ENCODE measurements around the gene TNFRSF14. TPM values are rescaled to one million over a fixed set of nuclear protein-coding genes. Genes with fewer than 3 reads are reported as not detected.
A peak's percentile ranks its signal among the peaks of the same experiment; 100 is the strongest.

TNFRSF14 gene
- polyA plus RNA-seq, 4 donors: 18.8 to 24.3 (median 21.3) TPM

DNA sequence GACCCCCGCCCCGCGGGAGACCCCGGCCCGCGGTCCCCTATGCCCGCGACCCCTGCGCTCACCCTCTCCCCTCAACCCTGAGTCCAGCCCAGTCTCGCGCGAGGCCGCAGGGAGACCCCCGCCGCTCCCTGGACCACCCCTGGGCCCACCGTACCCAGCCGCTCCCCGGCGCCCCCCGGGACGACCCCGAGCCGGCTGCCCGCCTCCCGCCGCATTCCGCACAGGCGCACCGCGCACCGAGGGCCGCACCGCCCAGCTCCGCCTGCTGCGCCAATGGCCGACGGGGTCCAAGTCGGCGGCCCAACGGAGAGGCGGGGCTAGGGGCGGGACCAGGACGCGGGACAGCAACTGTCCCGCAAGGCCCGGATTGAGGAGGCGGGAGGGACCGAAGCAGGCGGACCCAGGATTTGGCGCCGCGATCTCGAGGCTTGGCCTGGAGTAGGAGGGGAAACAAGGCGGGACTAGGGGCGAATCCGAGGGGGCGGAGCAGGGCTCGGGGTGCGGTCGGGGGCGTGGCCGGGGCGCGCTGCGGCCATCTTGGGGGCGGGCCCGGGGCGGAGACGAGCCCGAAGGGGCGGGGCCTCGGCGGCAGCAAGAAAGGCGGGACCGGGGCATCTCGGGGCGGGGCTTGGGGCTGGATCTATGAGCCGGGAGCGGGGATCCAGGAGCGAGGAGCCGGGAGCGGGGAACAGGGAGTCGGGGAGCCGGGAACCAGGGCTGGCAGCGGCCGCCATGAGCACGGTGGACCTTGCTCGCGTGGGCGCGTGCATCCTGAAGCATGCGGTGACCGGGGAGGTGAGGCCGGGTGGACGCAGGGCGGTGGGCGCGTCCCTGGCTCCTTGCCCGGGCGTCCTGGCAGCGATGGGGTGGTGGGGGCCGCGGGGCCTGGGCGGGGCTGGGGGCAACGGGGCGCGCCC, 30.2 kb downstream of the TNFRSF14 start, which contains the start of gene PRXL2B:
Gene PRXL2B, plus strand, starts transcription at position 624 of the 917 bp plus-strand sequence. Its CDS starts 109 bp downstream, at position 733.
- DNase-seq (ENCODE audit: low read depth in 4 of 4, low spot score in 3 of 4): peak; percentile 93 to 97 (median 96)

DNA sequence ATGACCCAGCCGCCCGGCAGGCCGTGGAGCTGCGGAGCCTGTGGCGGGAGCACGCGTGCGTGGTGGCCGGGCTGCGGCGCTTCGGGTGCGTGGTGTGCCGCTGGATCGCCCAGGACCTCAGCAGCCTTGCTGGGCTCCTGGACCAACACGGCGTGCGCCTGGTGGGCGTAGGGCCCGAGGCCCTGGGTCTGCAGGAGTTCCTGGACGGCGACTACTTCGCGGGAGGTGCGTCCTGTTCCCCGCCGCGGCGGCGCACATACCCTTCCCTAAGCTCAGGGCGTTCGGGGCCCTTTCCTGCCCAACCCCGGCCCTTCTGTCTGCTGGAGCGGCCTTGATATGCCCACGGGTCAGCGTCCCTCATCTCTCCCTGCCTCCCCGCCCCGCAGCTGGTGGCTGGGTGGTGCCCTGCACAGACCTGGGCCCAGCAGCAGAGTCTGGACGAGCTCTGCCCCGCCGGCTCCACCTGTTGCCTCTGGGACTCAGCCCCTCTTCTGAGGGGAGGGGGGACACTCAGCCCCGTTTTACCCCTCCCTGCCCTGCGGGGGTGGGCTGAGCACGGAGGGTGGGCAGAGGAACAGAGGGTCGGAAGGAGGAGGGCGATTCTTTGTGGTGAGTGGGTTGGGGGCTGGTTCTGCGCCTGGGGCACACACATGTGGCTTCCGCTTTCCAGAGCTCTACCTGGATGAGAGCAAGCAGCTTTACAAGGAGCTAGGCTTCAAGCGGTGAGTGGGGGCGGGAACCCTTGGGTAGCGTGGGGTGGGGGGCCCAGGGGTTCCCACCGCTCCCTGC, 31.1 kb downstream of the TNFRSF14 start:
- DNase-seq (ENCODE audit: low read depth in 4 of 4, low spot score in 3 of 4): no peak

DNA sequence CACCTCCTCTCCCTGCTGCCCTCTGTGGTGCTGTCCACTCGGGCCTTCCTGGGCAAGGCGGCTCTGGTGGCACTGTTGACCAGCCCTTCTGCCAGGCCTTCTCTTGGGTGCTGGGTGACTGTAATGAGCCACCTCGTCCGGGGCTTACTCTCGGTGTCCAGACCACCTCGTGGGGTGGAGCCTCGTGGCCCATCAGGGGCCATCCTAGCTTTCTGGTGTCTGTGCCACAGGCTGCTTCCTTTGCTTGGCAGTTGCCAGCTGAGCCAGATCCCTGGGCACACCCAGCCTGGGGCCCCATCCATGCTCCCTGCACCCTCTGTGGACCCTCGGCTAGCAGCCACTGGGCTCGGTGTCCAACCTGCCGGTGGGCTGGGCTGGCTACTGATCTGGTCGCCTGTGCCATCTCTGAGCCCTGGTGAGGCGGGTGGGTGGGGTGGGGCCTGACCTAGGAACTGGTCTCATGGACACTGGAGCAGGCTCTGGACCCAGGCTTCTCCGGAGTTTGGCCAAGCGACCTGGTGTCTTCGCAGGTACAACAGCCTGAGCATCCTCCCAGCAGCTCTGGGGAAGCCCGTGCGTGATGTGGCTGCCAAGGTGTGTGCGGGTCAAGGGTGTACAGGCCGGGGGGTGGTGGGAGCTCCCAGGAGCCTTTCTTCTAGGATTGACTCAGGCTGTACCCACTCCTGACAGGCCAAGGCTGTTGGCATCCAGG, 31.8 kb downstream of the TNFRSF14 start:
- no peak for DNase-seq (ENCODE audit: low read depth in 4 of 4, low spot score in 3 of 4)

DNA sequence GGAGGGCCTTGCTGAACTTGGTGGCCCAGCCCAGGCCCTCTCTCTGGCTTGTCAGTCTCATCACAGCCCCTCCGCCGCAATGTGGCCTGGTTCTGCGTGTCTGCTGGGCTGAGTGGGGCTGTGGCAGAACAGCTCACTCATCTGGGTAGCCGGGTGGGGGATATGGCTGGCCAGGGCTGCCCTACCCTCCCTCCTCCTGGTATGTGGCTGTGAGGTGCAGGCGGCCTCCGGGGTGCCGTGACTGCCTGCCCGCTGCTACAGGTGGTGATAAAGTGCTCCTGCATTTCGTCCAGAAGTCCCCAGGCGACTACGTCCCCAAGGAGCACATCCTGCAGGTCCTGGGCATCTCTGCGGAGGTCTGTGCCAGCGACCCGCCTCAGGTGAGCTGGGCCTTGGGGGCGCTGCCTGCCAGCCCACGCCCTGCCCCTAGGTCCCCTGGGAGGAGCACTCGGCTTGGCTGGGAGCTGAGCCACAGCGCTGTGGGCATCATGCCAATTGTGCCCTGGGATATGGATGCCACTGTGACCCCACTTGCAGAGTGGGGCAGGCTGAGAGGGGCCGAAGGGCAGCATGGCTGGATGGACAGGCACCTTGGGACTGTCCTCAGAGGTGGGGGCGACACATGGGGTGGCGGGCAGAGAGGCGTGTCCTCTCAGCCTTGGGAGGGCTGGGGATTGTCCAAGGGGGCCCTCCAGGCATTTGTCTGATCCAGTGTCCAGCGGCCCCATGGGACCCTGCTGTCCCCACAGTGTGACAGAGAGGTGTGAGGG, 32.7 kb downstream of the TNFRSF14 start:
- DNase-seq (ENCODE audit: low read depth in 4 of 4, low spot score in 3 of 4): no peak

DNA sequence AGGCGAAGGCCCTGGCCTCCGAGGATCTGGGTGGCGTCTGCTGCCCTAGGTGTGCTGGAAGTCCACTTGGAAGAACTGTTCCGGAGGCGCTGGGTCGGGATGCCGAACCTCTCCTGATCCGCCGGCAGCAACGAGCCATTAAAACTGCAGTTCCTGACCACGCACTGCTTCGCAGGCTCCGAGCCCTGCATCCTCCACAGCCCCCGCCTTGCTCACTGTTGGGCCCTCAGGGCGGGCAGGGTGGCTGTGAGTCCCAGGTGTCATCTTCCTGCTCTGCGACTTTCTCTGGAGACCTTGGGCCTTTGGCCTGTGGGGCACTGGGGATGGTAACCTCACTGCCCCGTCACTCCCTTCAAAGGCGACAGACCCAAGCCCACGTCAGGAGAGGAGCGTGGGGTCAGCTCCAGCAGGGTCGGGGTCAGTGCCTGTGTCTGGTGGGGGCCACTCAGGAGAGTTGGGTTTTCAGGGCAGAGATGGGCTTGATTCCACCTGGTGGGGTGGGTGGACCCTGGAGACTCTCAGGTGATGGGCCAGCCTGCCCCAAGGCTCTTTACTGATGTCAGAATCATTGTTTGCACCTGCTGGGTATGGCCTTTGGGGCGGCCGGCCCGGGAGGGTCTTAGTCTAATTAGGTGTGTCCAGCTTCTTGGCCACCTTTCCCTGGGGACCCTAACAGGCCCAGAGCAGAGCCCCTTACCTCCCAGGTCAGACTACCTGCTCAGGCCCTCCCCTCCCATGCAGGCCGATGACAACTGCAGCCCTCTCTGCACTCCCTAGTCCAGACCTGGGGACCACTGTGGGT, 33.5 kb downstream of the TNFRSF14 start:
- no peak for DNase-seq (ENCODE audit: low read depth in 4 of 4, low spot score in 3 of 4)

DNA sequence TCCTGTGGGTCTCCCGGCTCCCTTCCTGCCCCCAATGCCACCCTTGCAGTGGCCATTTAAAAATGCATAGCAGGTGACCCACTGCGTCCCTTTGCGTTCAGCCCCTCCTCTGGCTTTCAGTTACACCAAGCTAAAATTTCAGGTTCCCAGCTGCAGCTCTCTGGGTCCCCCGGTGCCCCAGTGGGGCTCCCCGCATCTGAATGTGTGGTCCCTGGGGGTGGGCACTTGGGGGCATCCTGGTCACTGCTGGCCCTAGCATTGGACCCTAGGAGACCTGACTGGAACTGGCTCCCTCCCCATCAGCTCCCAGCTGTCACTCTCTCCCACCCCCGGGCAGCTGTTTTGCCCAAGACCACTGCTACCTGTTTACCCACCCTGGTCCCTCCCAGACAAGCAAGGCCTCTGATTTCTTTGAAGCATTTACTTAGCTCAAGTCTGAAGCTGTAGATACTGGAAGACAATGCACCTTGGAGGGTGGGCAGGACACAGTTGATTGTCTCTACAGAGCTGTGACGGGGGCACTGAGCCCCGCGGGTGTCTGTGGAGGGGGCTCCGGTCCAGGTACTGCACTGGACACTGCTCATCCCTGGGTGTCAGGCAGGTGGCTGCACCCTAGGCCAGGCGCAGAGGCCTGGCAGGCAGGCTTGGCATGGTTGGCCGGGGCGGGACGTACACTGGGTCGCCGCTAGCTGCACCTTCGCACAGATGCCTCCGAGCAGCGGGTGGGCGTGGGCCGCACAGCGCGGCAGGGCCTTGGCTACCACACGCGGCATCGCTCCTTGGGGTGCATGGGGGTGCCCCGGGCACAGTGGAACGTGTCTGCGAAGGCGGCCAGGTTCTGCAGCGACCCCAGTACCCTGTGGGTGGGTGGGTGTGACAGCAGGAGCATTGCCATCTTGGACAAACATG, 34.3 kb downstream of the TNFRSF14 start:
- DNase-seq (ENCODE audit: low read depth in 4 of 4, low spot score in 3 of 4): no peak

DNA sequence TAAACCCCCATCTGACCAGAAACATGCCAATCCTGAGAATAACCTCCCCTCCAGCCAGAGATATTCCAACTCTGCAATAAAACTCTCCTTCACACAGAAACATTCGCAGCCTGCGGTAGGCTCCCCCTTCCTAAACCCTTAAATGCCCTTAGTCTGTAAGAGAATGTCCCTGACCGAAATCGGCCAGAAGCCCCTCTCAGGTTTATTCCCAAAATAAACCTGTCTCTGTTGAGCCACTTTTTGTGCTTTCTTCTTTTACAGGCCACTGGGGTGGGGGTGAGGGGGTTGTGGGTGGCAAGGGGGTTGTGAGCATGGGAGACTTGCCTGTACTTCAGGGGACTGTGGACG, 35.0 kb downstream of the TNFRSF14 start:
- no peak for DNase-seq (ENCODE audit: low read depth in 4 of 4, low spot score in 3 of 4)

DNA sequence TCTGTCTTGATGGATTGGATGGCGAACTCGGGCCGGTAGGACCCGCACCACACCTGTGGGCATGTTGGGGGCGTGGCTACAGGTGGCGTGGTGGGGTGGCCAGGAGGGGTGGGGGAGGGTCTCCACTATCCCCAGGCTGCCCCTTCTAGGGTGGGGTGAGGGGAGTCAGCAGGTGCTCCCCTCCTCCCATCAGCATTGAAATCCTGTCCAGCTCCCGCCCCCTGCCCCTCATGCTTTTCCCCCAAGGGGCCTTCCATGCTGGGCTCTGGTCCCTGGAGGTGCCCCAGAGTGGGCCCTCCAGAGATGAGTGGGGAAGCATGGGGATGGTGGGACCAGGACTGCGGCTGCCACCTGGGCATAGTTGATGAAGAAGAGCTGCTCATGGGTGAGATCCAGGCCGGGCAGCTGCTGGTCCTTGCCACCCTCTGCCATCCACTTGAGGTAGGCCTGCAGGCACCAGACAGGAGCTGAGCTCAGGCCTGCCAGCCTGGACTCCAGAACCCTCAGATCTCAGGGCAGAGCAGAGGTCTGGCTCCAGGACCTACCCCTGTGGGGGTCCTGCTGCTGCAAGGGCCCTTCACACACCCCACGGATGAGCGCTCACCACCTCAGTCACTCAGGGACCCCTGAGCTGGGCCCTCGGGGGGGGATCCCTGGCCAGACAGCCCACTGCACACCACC, 35.5 kb downstream of the TNFRSF14 start:
- DNase-seq (ENCODE audit: low read depth in 4 of 4, low spot score in 3 of 4): no peak

DNA sequence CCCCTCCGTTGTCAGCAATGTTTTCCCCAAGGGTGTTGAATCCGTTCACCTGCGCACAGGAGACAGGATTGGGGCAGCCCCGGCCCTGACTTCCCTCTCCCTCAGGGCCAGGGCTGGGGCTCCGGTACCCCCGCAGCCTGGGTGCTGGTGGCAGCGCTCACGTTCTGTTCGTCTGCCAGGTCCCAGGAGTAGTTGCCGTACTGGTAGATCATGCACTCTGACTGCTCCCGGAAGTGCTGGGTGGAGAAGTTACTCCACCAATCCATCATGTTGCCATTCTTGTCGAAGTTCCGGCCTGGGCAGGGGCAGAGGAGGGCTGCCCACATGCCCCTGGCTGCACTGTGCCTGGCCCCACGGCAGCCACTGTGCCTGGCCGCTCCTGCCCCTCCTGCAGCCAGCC, 36.5 kb downstream of the TNFRSF14 start:
- DNase-seq (ENCODE audit: low read depth in 4 of 4, low spot score in 3 of 4): no peak

DNA sequence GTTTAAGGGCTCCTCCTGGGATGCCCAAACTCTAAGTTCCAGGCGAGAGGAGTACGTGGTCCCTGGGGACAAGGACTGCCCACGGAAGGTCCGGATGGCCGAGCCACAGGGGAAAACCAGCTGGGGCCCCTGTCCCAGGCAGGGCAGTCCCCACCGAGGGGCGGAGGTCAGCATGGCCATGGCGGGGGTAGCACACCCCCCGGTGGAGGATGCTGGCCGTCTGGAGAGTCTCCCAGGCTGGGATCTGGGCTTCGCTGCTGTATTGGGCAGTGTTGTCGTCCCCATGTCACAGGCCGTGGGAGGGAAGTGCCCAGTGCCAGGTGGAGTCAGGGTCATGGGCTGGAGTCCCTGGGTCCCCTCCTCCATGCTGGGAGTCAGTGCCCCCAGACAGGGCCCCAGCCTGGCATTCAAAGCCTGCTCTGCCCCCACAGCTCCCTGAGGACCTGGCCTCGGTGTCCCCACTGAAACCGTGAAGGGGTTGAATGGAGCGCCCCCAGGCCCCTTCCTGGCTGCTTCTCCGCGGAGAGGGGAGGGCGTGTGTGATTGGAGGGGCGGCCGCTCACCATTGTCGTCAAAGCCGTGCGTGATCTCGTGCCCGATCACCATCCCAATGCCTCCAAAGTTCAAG, 37.2 kb downstream of the TNFRSF14 start:
- no peak for DNase-seq (ENCODE audit: low read depth in 4 of 4, low spot score in 3 of 4)

DNA sequence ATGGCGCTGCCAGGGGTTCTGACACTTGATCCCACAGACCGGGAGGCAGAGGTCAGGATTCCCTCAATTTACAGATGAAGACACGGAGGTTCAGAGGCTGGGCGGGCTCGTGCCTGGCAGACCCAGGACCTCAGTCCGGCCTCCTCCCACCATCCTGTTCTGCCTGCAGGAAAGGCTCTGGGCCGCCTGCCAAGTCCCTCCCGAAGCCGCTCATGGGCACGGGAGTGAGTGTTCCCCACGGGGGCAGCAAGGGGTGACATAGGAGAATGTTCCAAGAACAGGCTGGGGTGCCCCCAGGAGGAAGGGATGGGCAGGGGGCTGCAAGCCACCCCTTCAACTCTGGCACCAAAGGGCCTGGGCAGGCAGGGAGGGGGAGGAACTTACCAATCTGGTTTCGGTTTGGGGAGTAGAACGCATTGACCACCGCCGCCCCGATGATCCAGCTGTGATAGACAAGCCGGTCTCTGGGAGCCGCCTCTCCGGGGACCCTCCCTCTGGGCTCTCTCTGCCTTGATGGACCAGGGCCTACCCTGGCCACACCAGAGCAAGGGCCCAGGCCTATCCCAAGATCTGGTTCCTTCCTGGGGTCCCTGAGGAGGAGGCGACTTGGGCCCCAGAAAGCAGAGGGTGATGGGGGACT, 38.0 kb downstream of the TNFRSF14 start:
- peak in 1 of 4 donors; percentile 51 for DNase-seq (ENCODE audit: low read depth in 4 of 4, low spot score in 3 of 4)

DNA sequence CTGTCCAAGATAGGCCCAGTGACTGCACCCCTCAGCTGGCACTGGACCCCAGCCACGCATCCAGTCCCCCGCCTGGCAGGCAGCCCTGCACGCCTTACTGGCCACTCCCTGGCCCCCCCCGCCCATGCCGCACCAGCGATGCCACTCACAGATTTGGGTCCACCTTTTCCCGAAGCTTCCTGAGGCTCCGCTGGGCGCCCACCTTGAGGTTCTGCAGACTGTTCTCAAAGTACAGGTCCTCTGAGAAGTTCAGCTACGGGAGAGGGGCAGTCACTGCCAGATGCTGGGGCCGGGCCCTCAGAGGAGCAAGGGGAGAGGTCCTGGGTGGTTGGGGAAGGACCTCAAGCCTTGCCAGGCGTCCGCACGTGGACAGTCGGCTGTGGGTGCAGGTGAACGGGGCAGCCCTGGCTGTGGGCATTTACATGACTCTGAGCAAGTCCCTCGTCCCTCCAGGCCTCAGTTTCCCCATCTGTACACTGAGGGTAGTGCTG, 38.5 kb downstream of the TNFRSF14 start:
- DNase-seq (ENCODE audit: low read depth in 4 of 4, low spot score in 3 of 4): no peak

DNA sequence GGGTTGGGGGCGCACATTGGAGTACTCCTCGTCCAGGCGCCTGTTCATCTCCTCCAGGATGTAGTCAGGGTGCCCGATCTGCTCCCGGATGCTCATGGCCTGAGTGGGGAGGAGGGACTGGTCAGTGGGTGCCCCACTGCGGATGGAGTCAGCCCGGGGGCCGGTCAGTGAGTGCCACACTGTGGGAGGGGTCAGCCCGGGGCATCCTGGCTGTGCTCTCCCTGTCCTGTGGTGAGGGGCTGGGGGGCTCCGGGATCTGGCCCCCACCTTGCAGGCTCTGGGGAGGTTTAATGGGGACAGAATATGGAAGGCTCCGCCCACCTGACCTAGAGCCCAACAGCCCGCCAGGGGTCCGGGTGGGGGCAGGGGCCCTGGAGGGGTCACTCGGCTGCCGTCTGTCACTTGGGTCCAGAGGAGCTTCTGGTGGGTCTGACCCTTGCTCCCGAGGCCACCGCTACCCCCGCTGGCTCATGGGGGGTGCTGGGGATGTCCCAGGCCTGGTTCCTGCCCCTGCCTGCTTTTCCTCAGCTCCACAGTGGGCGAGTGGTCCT, 39.2 kb downstream of the TNFRSF14 start:
- DNase-seq (ENCODE audit: low read depth in 4 of 4, low spot score in 3 of 4): no peak

DNA sequence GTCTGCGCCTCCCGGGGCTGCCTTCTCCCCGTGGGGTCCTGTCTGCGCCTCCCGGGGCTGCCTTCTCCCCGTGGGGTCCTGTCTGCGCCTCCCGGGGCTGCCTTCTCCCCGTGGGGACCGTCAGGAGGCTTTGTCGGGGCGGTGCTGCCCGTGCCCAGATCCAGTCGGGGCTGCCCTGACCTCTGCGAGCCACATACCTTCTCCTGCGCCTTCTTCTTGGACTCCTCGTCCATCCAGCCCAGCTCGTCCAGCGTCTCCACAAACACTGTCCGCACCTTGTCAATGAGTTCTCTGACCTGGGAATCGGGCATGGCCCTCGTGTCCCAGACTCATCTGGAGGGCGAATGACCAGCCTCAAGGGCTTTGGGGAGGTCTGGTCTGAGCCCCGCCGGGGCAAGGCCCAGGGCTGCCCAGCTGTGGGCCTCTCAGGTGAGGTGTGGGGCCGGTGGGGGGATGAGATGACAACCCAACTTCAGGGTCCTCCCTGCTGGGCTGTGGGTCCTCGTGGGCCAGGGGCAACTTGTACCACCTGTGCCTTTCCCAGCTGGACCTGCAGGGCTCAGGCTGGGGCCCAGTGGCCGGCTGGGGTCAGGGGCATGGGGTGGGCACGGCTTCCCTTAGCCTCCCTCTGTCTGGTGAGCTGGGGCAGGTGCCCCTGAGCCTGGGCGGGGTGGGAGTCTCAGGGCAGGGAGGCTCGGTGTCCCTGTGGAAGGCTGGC, 39.8 kb downstream of the TNFRSF14 start:
- DNase-seq (ENCODE audit: low read depth in 4 of 4, low spot score in 3 of 4): no peak

DNA sequence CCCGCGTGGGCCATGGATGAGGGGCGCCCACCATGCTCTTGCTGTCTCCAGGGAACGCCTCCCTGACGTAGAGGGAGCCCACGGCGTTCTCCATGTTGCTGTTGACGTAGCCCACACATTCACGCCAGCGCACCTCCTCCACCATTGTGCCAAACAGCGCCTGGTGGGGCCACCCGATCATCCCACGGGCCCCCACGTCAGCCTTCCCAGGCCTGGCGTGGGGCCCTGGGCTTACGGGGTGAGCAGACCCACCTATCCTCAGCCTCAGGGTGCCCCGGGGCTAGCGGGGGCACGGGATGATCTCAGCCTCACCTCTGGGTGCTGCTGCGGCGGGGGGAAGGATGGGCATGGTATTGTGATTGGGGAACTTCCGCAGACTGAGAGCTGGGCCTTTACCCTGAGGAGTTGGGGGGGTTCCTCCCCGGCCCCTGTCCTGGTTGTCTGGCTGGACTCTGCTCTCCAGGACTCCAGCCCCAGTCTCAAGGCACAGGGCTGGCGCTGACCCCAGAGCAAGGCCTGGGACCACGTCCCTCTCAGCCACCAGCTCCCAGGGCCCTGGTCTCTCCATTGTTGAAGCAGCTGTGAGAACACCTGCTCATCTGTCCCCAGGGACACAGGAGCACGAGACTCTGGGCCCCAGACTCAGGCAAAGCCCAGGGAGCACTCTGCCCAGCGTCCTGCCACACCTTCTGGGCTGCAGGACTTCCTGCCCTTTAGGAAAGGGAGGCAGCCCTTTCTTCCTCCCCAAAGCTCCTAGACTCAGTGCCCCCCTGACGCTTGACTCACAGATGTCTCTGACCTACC, 40.6 kb downstream of the TNFRSF14 start:
- no peak for DNase-seq (ENCODE audit: low read depth in 4 of 4, low spot score in 3 of 4)
